Colon (tissue), 2 donors: ENCODE results near the gene PHRF1.

Experiments used
- FAIRE-seq: peaks from 2 replicates; lab custom pipeline; 2012; peaks lifted over from hg19 to GRCh38; lab: Jason Lieb, UNC
- donor health status: control.
- donor health status: control.

PHRF1 gene

GRCh38 chr11:575996-576768 is at the start of gene PHRF1:
TSS of gene PHRF1 (plus strand) at chr11:576470. CDS start at chr11:581513, 5,043 bp downstream.
- FAIRE-seq, result no peak

- FAIRE-seq, result no peak
These were observed 48.0 kb upstream of the PHRF1 start for GRCh38 chr11:528166-528814.

- FAIRE-seq, result no peak
These were observed 47.2 kb upstream of the PHRF1 start for GRCh38 chr11:528815-529727.

GRCh38 chr11:529728-530411 is 46.4 kb upstream of the PHRF1 start:
- no peak for FAIRE-seq

GRCh38 chr11:530960-531831 is 45.1 kb upstream of the PHRF1 start:
- no peak for FAIRE-seq

- no peak for FAIRE-seq
These were observed 44.2 kb upstream of the PHRF1 start for GRCh38 chr11:531919-532526.

GRCh38 chr11:532527-532985 is 43.7 kb upstream of the PHRF1 start:
- FAIRE-seq, result no peak

- no peak for FAIRE-seq
These were observed 43.2 kb upstream of the PHRF1 start for GRCh38 chr11:532986-533585.

- FAIRE-seq, result no peak
These were observed 42.5 kb upstream of the PHRF1 start for GRCh38 chr11:533586-534395.

- FAIRE-seq, result no peak
These were observed 41.7 kb upstream of the PHRF1 start for GRCh38 chr11:534396-535209.

GRCh38 chr11:535210-535518 is 41.1 kb upstream of the PHRF1 start:
- no peak for FAIRE-seq

- no peak for FAIRE-seq
These were observed 40.5 kb upstream of the PHRF1 start, which contains the start of gene HRAS for GRCh38 chr11:535519-536454. TSS of gene HRAS (minus strand) at chr11:535576.

GRCh38 chr11:536841-537621 is 39.2 kb upstream of the PHRF1 start, which contains the start of gene LRRC56:
TSS of gene LRRC56 (plus strand) at chr11:537527. CDS start at chr11:540685, 3,158 bp downstream.
- FAIRE-seq, result no peak

- FAIRE-seq, result no peak
These were observed 38.4 kb upstream of the PHRF1 start for GRCh38 chr11:537622-538430.

- FAIRE-seq, result no peak
These were observed 37.7 kb upstream of the PHRF1 start for GRCh38 chr11:538431-539051.
